ENCODE data around the gene RELL1.

The RELL1 gene

GRCh38 chr4:37686373-37687193 lies at the start of gene RELL1:
Gene RELL1 (minus strand): TSS chr4:37686376. CDS start chr4:37686287, 89 bp downstream.
- in situ Hi-C loops (cut with MboI; ENCODE audit: low sequenced_read_pairs) = no loop called here

- in situ Hi-C loops (cut with MboI; ENCODE audit: low sequenced_read_pairs) = no loop called here
These were observed 49.4 kb upstream of the RELL1 start for GRCh38 chr4:37735578-37735977.

- in situ Hi-C loops (cut with MboI; ENCODE audit: low sequenced_read_pairs) = no loop called here
These were observed 48.8 kb upstream of the RELL1 start for GRCh38 chr4:37734989-37735388.

- in situ Hi-C loops (cut with MboI; ENCODE audit: low sequenced_read_pairs) = no loop called here
These were observed 47.2 kb upstream of the RELL1 start for GRCh38 chr4:37733240-37733867.

GRCh38 chr4:37732526-37733186 lies 46.5 kb upstream of the RELL1 start:
- in situ Hi-C loops (cut with MboI; ENCODE audit: low sequenced_read_pairs) = no loop called here

GRCh38 chr4:37729649-37730004 lies 43.5 kb upstream of the RELL1 start:
- in situ Hi-C loops (cut with MboI; ENCODE audit: low sequenced_read_pairs) = no loop called here

- in situ Hi-C loops (cut with MboI; ENCODE audit: low sequenced_read_pairs) = no loop called here
These were observed 41.9 kb upstream of the RELL1 start for GRCh38 chr4:37728064-37728463.

GRCh38 chr4:37727635-37728034 lies 41.5 kb upstream of the RELL1 start:
- in situ Hi-C loops (cut with MboI; ENCODE audit: low sequenced_read_pairs) = no loop called here

- in situ Hi-C loops (cut with MboI; ENCODE audit: low sequenced_read_pairs) = no loop called here
These were observed 40.5 kb upstream of the RELL1 start for GRCh38 chr4:37726666-37727065.

GRCh38 chr4:37725718-37726117 lies 39.5 kb upstream of the RELL1 start:
- in situ Hi-C loops (cut with MboI; ENCODE audit: low sequenced_read_pairs) = no loop called here

GRCh38 chr4:37723067-37723466 lies 36.9 kb upstream of the RELL1 start:
- in situ Hi-C loops (cut with MboI; ENCODE audit: low sequenced_read_pairs) = no loop called here

GRCh38 chr4:37721995-37722638 lies 35.9 kb upstream of the RELL1 start:
- in situ Hi-C loops (cut with MboI; ENCODE audit: low sequenced_read_pairs) = no loop called here

GRCh38 chr4:37719021-37719420 lies 32.8 kb upstream of the RELL1 start:
- in situ Hi-C loops (cut with MboI; ENCODE audit: low sequenced_read_pairs) = no loop called here

- in situ Hi-C loops (cut with MboI; ENCODE audit: low sequenced_read_pairs) = no loop called here
These were observed 31.4 kb upstream of the RELL1 start for GRCh38 chr4:37717576-37717975.

GRCh38 chr4:37715889-37716402 lies 29.8 kb upstream of the RELL1 start:
- in situ Hi-C loops (cut with MboI; ENCODE audit: low sequenced_read_pairs) = no loop called here

GRCh38 chr4:37710491-37710890 lies 24.3 kb upstream of the RELL1 start:
- in situ Hi-C loops (cut with MboI; ENCODE audit: low sequenced_read_pairs) = no loop called here

- in situ Hi-C loops (cut with MboI; ENCODE audit: low sequenced_read_pairs) = no loop called here
These were observed 19.9 kb upstream of the RELL1 start for GRCh38 chr4:37706032-37706431.

GRCh38 chr4:37705571-37705970 lies 19.4 kb upstream of the RELL1 start:
- in situ Hi-C loops (cut with MboI; ENCODE audit: low sequenced_read_pairs) = no loop called here

- in situ Hi-C loops (cut with MboI; ENCODE audit: low sequenced_read_pairs) = no loop called here
These were observed 13.8 kb upstream of the RELL1 start for GRCh38 chr4:37699868-37700481.

GRCh38 chr4:37697566-37697965 lies 11.4 kb upstream of the RELL1 start:
- in situ Hi-C loops (cut with MboI; ENCODE audit: low sequenced_read_pairs) = no loop called here

All from HL-60/S4 treated with phorbol 12-myristate 13-acetate at 8.2 ng/mL for 4 days and 3 days (cell line).